ENCODE results near the gene SCARF2. TPM values are rescaled to one million over a fixed set of nuclear protein-coding genes. Genes with fewer than 3 reads are reported as not detected.
"Not testable (repeated sequence)": the region's sequence is repeated elsewhere in the genome, so short reads cannot be mapped to it uniquely, and the experiment has no call there.

Gene SCARF2
- total RNA-seq, 1 donor from 2014 or later: 6.5 TPM

DNA sequence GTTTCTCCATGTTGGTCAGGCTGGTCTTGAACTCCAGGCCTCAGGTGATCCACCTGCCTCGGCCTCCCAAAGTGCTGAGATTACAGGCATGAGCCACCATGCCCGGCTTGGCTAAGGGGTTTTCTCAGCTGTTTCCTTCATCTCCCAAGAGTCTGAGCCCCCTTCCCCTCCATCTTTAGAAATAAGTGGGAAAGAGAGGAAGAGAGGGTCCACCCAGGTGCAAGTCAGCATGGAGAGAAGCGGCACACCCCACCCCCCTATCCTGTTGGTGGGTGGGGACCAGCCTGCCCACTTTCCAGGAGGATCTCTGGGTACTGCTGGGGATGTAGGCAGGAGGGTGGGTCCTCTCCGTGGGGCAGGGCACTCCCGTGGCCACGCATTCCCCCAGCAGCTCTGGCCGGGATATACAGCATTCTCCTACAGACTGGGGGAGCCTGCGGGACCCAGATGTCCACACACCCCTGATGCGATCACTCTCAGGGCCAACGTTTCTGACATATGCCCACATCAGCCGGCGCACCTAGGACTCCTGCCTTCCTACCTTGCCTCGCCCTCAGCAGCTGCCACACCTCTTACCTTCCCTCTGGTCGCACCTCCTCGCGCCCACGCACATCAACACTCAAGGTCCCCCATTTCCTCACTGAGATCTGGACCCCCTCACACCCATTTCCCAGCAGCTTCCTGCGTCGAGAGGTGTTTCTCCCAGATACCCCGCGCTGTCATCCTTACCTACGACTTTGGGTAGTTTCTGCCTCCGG is 8.9 kb downstream of the SCARF2 start:
- DNase-seq (ENCODE audit: low read depth in 2 of 2): no peak

DNA sequence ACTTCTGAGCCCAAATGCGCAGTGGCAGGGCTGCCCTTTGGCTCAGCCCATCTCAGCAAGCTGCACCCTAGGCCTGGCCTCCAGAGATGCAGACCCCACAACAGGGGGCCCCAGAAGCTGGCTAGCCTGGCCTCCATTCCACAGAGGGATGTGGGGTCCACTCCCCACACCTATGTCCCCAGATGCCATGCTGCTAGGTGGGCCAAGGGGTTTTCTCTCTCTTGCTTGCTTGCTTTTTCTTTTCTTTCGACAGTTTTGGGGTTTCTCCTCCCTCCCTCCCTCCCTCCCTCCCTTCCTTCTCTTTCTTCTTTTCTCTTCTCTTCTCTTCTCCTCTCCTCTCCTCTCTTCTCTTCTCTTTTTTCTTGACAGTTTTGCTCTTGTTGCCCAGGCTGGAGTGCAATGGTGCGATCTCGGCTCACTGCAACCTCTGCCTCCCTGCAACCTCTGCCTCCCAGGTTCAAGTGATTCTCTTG is 9.6 kb downstream of the SCARF2 start:
- DNase-seq (ENCODE audit: low read depth in 2 of 2): no peak

DNA sequence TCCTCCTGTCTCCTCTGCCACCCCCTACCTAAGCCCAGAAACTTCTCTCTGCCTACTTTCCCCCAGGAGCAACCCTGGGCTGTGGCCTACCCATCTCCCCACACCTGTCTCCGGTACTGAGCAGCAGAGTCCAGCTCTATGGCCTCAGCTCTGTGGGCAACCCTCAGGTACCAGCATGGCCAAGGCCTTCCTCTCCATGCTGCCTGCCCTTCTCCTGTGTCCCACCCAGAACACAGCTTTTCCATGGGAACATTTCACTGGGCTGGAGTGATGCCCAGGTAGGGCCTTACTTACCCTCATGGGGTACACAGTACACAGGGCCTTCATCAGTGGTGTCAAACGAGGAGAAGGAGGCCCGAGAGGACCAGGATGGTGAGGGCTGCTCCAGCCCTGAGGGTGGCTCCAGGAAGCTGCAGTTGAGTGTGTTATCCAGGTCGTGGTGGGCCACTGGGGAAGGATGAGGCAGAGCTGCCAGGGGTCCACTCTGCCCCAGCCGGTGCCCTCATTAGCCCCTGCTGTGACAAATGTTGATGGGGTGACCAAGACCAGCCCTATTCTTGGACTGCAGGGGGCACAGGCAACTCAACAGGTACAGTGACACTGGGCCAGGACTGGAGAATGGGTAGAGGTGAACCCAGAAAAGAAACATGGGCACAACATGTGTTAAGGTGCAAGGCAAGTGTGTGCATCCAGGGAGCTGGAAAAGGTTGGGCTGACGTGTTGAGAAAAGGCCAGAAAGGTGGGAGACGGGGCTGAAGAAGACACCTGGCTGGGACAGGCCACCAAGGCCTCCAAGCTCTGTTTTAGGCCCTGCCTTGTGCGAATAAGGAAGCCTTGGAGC is 10.3 kb downstream of the SCARF2 start:
- no peak for DNase-seq (ENCODE audit: low read depth in 2 of 2)

DNA sequence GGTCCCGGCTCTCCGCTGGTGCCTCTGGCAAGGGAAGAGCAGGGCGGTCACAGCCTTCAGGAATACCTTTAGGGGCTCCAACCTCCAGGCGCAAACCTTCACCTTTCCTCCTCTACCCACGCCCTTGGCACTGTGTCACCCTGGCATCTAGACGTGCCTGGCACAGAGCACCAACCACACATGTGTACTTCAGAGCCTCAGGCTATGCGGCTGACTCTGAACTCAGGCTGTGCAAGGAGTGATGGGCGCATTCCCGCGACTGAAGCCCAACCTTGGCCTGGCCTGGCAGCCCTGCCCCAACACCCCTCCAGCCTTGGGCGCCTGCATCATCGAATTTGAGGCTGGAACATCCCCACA is 11.4 kb downstream of the SCARF2 start:
- no peak for DNase-seq (ENCODE audit: low read depth in 2 of 2)

DNA sequence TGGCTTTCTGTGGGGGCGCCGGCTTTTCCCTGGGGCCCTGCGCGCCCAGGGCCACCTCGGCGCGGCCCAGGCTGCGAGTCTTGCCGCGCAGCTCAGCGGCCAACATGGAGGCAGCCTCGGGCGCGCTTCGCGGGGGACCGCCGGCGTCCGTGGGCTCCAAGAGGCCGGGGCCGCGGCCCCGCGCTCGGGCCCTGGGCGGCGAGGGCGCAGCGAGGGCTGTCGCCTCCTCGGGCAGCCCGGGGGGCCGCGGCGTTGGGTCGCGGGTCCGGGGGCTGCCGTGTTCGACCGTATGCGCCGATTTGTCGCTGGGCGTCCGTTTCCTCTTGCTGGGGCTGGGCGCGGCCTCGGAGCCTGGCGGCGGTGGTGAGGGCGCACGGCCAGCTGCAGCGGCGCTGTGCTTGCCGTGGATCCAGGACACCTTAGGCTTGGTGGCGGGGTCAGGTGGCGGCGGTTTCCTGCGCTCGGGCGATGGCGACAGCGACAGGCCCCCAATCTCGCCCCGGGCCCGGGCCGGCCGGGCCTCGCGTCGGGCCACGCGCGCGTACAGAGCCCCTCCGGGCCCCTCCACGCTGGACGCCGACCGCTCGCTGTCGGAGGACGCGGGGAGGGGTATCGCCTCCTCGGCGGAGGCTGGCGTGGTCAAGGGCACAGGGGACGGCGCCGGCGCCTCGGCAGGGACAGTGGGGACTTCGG is 11.9 kb downstream of the SCARF2 start:
- peak in 1 of 2 donors; percentile 40 for DNase-seq (ENCODE audit: low read depth in 2 of 2)

DNA sequence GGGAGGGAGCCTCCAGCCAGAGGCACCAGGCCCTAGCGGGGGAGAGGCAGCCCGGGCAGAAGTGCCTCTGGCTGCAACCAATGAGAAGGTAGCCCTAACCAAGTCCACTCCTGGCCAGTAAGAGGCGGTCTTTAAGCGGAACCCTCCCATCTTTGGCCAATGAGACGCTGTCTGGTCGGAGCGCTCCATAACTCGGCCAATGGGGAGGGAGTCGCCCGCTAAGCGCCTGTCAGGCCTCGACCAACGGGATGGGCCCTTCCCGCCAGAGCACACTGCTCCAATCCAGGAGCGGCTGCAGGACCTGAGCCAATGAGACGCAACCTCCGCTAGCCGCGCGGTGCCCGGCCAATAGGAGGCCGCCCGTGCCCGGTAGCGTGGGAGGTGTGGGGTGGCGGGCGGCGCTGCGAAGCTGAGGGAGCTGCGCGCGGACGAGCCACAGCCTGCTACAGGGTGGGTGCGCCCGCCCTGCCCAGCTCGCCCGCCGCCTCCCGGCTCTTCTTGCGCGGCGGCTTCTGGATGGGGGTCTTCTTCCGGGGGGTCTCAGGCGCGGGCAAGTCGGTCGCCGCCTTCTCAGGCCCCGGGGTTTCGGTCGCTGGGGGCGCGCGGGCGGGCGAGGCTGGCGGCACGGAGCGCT is 12.6 kb downstream of the SCARF2 start:
- DNase-seq (ENCODE audit: low read depth in 2 of 2): peak; percentile 73 to 89

DNA sequence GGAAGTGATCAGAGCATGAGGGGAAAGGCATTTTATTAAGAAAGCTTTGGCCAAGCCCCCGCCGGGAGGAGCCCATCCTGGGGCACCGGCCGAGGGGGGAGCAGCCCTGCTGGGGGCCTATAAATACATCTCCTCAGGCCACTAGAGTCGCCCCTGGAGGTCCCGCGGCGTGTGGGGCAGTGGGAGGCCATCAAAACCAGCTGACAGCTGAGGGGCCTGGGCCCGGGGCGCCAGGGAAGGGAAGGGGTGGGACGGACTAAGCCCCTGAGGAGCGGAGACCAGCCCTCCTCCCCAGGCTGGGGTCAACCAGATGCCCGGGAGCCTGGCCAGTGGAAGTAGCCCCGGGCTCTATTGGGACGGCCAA is 13.1 kb downstream of the SCARF2 start:
- DNase-seq (ENCODE audit: low read depth in 2 of 2): no peak

DNA sequence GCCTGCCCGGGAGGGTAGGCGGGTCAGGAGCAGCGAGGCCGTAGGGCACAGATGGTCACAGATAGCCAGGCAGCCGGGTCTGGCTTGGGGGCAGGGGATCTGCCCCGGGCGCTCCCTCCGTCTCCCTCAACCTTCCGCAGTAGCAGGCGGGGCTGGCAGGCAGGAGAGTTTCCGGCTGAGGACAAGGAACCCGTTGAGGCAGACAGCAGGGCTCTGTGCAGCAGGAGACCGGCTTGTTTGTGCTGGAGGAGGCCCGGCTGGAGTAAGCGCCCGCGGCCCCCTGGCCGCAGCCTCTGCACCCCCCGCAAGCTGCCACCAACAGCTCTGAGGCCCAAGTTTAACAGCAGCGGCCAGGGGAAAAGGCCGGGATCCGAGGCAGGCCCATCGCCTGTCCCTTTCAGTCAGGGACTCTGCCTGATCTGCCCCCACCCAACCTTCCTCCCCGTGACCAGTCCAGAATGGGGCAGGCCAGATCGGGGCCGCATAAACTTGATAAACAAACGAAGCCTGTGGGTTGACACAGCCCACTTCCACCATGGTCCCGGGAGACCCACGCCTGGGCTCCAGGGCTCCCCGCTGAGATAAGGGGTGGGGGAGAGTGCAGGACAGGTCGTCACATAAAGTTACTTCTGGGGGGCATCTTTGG is 13.6 kb downstream of the SCARF2 start:
- no peak for DNase-seq (ENCODE audit: low read depth in 2 of 2)

DNA sequence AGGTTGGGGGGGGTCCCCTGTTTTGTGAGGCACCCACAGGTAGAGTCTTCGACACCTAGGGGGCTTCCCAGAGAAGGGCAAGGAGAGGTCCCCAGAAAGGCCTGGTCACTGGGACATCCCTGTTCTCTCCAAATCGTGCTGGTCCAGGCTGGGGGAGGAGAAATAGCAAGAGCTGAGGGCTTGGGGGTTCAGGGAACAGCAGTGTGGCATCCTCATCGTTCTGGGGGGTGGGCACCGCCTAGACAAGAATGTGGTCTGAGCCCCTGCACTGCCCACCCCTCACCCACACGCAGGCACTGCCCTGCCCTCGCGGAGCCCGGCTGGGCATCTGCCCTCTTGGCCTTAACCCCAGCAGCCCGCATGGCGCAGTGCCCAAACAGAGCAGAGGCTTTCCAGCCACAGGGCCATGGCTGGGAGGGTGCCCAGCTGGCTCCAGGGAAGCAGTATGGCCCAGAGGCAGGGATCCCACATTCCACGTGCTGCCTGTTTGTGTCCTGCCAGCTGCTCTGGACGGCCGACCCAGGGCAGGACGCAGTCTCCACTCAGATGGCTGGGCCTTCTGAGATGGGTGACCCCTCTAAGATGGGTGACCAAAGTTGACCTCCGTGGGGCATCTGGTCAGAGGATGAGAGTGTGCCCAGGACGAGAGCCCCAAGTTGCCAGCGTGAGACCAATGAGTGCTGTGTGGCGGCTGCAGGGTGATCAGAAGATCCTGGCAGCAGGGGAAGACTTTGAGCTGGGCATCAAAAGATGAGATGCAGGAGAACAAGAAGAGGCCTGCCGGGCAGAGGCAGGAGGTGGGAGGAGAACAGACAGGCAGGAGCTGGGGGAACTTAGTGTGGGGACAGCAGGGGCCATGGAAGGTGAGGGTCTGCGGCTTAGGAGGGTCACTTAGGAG is 14.4 kb downstream of the SCARF2 start:
- DNase-seq (ENCODE audit: low read depth in 2 of 2): no peak

DNA sequence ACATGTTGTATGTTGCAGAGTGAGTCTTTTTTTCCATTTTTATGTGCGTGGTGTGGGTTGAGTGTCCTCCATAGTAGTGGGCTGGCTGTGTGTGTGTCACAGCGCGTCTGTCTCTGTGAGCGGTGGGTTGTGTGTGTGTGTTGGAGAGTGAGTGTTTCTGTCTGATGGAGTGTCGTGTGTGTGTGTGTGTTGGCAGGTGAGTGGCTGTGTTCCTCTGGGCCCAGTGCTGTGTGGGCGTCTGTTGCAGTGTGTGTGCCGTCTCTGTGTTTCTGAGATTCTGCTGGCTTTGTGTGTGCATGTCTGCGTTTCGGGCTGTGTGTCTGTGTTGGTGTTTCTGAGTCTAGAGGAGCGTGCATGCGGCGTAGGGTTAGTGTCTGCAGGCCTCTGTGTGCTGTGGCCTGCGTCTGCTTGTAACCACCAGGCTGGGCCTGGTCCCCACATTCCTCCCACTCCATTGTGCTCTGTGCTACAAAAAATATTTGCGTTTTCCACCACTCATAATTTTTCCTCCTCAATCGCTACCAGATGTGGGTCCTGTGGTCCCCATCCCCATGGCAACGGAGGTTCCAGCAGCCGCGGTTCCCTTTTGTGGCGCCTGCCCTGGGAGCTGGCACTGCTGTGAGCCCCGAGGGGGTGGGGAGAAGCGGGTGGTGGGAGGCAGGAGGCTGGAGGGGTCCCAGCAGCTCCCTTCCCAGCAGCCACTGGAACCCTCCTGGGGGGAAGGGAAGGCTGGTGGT is 15.2 kb downstream of the SCARF2 start:
- DNase-seq (ENCODE audit: low read depth in 2 of 2): no peak

DNA sequence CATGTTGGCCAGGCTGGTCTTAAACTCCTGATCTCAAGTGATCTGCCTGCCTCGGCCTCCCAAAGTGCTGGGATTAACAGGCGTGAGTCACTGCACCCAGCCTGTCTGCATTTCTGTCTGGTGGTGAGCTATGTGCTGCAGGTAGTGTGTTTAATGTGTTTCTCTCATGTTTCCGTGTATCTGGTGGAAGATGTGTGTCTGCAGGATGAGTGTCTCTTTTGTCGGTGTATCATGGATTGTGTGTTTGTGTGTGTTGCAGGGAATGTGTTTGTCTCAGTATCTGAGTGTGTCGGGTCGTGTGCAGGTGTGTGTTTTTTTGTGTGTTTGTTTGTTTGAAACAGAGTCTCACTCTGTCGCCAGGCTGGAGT is 16.1 kb downstream of the SCARF2 start:
- DNase-seq (ENCODE audit: low read depth in 2 of 2): no peak

DNA sequence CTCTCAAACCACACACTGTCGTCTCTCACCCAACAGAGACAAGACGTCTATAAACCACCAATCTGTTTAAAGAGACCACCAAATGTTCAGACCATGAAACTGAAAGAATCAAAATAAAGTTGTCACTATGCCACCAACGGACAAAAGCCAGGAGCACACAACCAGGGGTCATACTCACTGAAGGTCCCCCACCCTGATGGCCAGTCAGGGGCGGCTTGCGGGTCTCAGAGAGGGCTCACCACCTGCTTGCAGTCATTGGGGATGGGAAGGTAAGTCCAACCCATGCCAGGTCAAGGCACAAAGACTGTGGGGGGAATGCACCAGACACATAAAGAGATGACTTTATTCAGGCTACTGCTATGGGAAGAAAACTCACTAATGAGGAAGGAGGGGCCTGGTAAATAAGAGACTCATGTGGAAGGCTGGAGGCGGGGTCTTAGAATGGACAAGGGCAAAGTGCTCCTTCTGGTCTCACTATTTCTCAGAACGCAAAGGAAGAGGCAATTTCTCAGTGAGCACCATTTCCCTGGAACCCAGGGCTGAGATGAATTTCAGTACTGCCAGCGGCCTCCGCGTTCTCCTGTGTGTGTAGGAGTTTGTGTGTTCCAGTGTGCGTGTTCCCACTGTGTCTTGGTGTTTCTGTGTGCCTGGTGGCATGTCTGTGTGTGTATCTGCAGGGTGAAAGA is 17.3 kb downstream of the SCARF2 start:
- no peak for DNase-seq (ENCODE audit: low read depth in 2 of 2)

DNA sequence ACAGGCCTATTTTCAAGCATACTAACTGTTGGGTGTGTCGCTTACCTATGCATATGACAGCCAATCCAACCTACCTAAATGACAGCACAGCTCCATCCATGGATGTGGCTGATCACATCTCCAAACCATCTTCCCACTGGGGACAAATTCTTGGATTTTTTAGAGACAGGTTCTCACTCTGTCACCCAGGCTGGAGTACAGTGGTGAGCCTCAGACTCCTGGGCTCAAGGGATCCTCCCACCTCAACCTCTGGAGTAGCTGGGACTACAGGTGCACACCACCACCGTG is 18.0 kb downstream of the SCARF2 start:
- DNase-seq (ENCODE audit: low read depth in 2 of 2): no peak

DNA sequence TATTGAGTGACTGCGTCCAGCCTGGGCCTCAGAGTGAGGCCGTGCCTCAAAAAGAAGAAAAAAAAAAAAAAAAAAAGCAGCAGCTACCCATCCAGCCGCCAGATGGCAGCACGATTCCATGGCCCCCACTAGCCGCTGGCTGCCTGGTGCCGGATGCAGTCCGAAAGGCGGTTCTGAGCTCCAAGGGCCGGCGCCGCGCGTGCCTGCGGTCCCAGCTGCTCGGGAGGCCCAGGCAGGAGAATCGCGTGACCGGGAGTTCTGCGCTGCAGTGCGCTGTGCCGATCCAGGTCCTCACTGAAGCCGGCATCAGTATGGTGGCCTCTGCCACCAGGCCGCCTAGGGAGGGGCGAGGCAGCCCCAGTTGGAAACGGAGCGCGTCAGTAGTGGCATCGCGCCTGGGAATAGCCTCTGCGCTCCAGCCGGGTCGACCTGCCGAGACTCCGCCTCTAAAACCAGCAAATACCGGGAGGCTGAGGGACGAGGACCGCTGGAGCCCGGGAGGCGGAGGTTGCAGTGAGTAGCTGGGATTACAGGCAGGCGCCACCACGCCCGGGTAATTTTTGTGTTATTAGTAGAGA is 19.3 kb downstream of the SCARF2 start:
- peak; percentile 85 to 91 for DNase-seq (ENCODE audit: low read depth in 2 of 2)

DNA sequence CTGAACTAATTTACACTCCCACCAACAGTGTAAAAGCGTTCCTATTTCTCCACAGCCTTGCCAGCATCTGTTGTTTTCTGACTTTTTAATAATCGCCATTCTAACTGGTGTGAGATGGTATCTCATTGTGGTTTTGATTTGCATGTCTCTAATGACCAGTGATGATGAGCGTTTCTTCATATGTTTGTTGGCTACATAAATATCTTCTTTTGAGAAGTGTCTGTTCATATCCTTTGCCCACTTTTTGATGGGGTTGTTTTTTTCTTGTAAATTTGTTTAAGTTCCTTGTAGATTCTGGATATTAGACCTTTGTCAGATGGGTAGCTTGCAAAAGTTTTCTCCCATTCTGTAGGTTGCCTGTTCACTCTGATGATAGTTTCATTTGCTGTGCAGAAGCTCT is 21.9 kb downstream of the SCARF2 start:
- DNase-seq (ENCODE audit: low read depth in 2 of 2): not testable (repeated sequence)

DNA sequence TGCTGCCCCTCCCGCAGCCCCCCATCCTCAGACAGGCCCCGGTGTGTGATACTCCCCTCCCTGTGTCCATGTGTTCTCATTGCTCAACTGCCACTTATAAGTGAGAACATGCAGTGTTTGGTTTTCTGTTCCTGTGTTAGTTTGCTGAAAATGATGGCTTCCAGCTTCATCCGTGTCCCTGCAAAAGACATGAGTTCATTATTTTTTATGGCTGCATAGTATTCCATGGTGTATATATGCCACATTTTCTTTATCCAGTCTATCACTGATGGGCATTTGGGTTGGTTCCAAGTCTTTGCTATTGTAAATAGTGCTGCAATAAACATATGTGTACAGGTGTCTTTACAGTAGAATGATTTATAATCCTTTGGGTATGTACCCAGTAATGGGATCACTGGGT is 22.4 kb downstream of the SCARF2 start:
- not testable (repeated sequence) for DNase-seq (ENCODE audit: low read depth in 2 of 2)

DNA sequence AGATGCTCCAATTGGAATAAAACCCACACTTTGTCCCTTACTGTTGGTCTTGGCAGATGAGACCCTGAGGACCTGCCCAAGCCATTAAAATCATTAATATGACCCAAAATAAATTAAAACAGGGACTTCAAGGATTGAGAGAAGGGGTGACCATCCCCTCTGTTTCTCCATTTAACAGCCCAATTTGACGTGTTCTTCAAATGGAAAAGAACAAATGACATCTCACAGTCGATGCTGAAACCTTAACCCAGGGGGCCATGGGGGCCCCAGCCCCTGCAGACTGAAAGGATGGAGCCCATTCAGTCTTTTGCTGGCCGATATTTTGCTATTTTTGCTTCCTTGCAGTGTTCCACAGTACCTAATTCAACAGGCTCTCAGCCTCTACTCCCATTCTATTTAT is 23.2 kb downstream of the SCARF2 start:
- DNase-seq (ENCODE audit: low read depth in 2 of 2): no peak

DNA sequence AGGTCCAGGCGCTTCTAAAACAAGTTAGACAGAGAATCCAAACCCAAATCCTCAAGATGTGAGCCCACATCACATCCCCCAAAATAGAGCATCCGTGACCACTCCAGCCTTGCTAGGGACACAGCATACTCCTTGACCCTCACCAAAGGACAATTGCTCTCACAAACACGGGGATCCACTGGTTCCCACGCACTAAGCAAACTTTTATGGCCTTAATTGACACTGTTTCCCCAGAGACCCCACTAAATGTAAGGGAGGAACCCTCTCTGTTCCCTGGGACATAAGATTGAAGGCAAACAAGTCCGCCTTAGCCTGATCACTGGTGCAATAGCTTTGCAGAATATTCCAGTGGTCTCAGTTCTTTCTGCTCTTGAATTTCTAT is 23.6 kb downstream of the SCARF2 start:
- no peak for DNase-seq (ENCODE audit: low read depth in 2 of 2)

All from lung microvascular endothelial cell (primary cell).